ENCODE measurements around the gene IL1R1.

DNA sequence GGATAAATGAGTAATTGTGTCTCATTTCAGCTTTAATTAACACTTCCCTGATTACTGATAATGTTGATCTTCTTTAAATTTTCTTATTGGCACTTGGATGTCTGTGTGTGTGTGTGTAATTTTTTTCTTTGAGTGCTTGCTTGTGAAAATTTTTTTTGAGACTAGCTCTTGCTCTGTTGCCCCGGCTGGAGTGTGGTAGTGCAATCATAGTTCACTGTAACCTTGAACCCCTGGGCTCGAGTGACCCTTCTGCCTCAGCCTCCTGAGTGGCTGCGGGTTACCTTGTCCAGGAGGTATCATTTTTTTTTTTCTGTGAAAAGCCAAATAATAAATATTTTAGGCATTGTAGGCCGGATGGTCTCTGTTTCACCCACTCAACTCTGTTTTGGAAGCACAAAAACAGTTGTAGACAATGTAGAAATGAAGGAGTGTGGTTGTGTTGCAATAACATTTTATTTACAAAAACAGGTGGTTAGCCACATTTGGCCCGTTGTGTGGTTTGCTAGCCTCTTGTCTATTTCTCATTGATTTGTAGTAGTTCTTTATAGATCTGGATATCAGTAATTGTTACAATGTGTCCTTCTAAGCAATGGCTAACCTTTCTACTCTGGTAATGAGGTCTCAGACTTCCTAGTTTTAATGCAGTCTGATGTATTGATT lies 52.2 kb downstream of the IL1R1 start:
- TF ChIP-seq, protein P1, sequence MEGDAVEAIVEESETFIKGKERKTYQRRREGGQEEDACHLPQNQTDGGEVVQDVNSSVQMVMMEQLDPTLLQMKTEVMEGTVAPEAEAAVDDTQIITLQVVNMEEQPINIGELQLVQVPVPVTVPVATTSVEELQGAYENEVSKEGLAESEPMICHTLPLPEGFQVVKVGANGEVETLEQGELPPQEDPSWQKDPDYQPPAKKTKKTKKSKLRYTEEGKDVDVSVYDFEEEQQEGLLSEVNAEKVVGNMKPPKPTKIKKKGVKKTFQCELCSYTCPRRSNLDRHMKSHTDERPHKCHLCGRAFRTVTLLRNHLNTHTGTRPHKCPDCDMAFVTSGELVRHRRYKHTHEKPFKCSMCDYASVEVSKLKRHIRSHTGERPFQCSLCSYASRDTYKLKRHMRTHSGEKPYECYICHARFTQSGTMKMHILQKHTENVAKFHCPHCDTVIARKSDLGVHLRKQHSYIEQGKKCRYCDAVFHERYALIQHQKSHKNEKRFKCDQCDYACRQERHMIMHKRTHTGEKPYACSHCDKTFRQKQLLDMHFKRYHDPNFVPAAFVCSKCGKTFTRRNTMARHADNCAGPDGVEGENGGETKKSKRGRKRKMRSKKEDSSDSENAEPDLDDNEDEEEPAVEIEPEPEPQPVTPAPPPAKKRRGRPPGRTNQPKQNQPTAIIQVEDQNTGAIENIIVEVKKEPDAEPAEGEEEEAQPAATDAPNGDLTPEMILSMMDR (optimal IDR thresholded peaks at IDR 0.05 in 1 of 3, IDR thresholded peaks at IDR 0.05 in 1 of 3, conservative IDR thresholded peaks at IDR 0.05 in 1 of 3; ENCODE audit: extremely low read depth in 1 of 3, insufficient read depth in 2 of 3, low read length in 3 of 3): no peak
- TF ChIP-seq EZH2 (IDR thresholded peaks at IDR 0.05; ENCODE audit: low read length): no peak

All from keratinocyte (primary cell).